ENCODE results near the gene SRMS.

The SRMS gene

DNA sequence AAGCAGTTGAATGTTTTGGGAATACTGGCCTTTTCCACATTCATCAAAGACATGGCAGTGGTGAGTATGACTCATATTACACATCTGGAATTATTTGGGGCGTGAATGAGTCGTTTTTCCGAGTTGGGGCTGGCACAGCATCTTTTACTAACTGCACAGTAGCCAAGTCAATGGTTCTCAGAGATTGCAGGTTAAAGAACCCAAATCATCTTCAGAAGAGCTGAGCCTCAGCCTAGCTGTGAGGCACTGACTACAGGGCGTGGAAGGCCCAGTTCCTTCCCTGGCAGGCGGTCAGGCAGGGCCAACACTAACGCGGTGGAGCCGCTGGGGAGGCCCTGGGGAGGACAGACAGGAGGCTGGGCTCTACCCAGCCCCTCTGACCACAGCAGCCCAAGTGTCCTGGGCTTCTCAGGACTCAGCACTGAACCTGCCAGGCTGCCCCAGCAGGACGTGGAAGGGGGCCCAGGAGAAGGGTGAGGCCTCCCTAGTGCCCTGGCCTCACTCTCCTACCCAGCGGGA, 46.6 kb upstream of the SRMS start:
- Histone ChIP-seq H4K20me1 (ENCODE audit: insufficient read depth, low read length) (no peaks in the 10 kb centered on the region), H3K27ac (ENCODE audit: low read length) (no peak overlapping the region), H3K4me1 (ENCODE audit: low read length) (no peaks in the 10 kb centered on the region), H3K27me3 (ENCODE audit: low read depth, low read length) (no peaks in the 10 kb centered on the region), H3K4me3 (ENCODE audit: low read length) (no peak overlapping the region), H3K9me3 (ENCODE audit: insufficient read depth, low read length) (no peaks in the 10 kb centered on the region), H3K9ac (ENCODE audit: low read length) (no peak overlapping the region), H3K36me3 (replicated peaks; ENCODE audit: low read depth, low read length) (peaks cover 21% of the 10 kb centered on the region), H3K79me2 (ENCODE audit: low read length) (no peaks in the 10 kb centered on the region), H3K4me2 (ENCODE audit: low read length) (no peak overlapping the region), H2AFZ (ENCODE audit: low read depth, low read length) (no peak overlapping the region)
- TF ChIP-seq, protein P1, sequence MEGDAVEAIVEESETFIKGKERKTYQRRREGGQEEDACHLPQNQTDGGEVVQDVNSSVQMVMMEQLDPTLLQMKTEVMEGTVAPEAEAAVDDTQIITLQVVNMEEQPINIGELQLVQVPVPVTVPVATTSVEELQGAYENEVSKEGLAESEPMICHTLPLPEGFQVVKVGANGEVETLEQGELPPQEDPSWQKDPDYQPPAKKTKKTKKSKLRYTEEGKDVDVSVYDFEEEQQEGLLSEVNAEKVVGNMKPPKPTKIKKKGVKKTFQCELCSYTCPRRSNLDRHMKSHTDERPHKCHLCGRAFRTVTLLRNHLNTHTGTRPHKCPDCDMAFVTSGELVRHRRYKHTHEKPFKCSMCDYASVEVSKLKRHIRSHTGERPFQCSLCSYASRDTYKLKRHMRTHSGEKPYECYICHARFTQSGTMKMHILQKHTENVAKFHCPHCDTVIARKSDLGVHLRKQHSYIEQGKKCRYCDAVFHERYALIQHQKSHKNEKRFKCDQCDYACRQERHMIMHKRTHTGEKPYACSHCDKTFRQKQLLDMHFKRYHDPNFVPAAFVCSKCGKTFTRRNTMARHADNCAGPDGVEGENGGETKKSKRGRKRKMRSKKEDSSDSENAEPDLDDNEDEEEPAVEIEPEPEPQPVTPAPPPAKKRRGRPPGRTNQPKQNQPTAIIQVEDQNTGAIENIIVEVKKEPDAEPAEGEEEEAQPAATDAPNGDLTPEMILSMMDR (IDR thresholded peaks at IDR 0.05; ENCODE audit: low read depth, low read length) = no peak
- no peak for TF ChIP-seq EZH2phosphoT487 (IDR thresholded peaks at IDR 0.05; ENCODE audit: low read depth)

DNA sequence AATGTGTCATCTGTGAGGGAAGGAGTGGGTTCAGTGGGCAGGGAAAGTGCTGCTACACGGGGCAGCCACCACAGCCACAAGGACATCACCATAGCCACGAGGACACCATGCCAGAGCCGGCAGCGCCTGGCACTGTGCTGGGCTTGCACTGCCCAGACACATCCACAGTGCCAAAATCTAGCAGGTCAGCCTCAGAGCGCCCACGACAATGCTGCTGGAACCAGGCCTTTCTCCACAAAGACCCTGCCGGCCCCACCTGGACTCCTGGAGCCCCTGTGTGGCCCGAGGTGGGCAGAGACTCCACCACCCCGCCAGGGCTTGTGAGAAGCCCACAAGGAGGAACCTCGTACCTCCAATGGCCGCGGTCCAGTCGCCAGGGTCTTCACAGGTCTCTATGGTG, 45.1 kb upstream of the SRMS start:
- Histone ChIP-seq H4K20me1 (ENCODE audit: insufficient read depth, low read length) (no peaks in the 10 kb centered on the region), H3K79me2 (ENCODE audit: low read length) (no peaks in the 10 kb centered on the region), H3K9me3 (ENCODE audit: insufficient read depth, low read length) (no peaks in the 10 kb centered on the region), H3K27me3 (ENCODE audit: low read depth, low read length) (no peaks in the 10 kb centered on the region), H3K4me2 (ENCODE audit: low read length) (no peak overlapping the region), H3K4me3 (ENCODE audit: low read length) (no peak overlapping the region), H3K4me1 (ENCODE audit: low read length) (no peaks in the 10 kb centered on the region), H3K27ac (ENCODE audit: low read length) (no peak overlapping the region), H3K9ac (ENCODE audit: low read length) (no peak overlapping the region), H3K36me3 (replicated peaks; ENCODE audit: low read depth, low read length) (peaks cover 21% of the 10 kb centered on the region), H2AFZ (ENCODE audit: low read depth, low read length) (no peak overlapping the region)
- TF ChIP-seq, protein P1 (IDR thresholded peaks at IDR 0.05; ENCODE audit: low read depth, low read length) = no peak
- TF ChIP-seq EZH2phosphoT487 (IDR thresholded peaks at IDR 0.05; ENCODE audit: low read depth) = no peak

DNA sequence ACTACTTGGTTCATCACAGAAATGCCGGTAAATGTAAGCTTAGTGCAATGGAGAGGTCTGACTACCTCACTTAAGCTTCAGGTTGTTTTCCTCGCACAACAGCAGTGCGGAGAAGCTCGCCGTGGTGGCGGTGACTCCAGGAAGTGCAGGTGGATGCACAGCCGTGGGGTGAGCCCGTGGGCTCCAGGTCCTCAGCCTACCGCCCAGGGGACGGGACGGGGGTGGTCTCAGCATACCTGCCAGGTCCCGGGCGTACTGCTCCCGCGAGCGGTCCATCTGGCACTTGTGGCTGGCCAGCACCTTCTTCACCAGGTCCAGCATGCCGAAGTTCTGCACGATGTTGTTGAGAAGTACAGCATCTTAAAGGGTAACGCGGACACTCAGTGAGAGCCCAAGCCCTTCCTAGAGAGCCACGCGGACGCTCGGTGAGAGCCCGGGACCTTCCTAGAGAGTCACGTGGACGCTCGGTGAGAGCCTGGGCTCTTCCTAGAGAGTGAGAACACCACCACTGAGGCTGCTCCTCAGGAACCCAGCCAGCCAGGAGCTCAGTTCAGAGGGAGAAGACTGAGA, 44.3 kb upstream of the SRMS start:
- no peak overlapping the region for H2AFZ ChIP-seq (ENCODE audit: low read depth, low read length)
- TF ChIP-seq EZH2phosphoT487 (IDR thresholded peaks at IDR 0.05; ENCODE audit: low read depth) = no peak
- TF ChIP-seq, protein P1 (IDR thresholded peaks at IDR 0.05; ENCODE audit: low read depth, low read length) = no peak
- H3K4me3 ChIP-seq (ENCODE audit: low read length) = no peak overlapping the region
- H4K20me1 ChIP-seq (ENCODE audit: insufficient read depth, low read length) = no peaks in the 10 kb centered on the region
- H3K36me3 ChIP-seq (replicated peaks; ENCODE audit: low read depth, low read length) = peaks cover 22% of the 10 kb centered on the region
- no peak overlapping the region for H3K4me2 ChIP-seq (ENCODE audit: low read length)
- H3K27me3 ChIP-seq (ENCODE audit: low read depth, low read length) = no peaks in the 10 kb centered on the region
- H3K27ac ChIP-seq (ENCODE audit: low read length) = no peak overlapping the region
- H3K4me1 ChIP-seq (ENCODE audit: low read length) = no peaks in the 10 kb centered on the region
- no peaks in the 10 kb centered on the region for H3K79me2 ChIP-seq (ENCODE audit: low read length)
- H3K9ac ChIP-seq (ENCODE audit: low read length) = no peak overlapping the region
- no peaks in the 10 kb centered on the region for H3K9me3 ChIP-seq (ENCODE audit: insufficient read depth, low read length)

DNA sequence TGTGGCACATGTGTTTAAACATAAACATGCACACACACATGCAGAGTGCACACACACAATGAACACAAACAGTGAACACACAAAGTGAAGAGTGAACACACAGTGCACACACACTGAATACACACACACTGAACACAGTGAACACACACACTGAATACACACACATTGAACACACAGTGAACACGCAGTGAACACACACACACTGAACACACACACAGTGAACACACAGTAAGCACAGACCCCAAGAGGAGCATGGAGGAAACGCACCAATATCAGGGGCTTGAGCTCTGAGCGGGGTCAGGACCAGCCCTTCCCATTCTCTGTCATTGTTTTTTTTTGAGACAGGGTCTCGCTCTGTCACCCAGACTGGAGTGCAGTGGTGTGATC, 43.6 kb upstream of the SRMS start:
- Histone ChIP-seq H3K4me3 (ENCODE audit: low read length) (no peak overlapping the region), H3K79me2 (ENCODE audit: low read length) (no peaks in the 10 kb centered on the region), H3K4me1 (ENCODE audit: low read length) (no peaks in the 10 kb centered on the region), H3K27me3 (ENCODE audit: low read depth, low read length) (no peaks in the 10 kb centered on the region), H3K9ac (ENCODE audit: low read length) (no peak overlapping the region), H3K9me3 (ENCODE audit: insufficient read depth, low read length) (no peaks in the 10 kb centered on the region), H3K4me2 (ENCODE audit: low read length) (no peak overlapping the region), H3K36me3 (replicated peaks; ENCODE audit: low read depth, low read length) (peaks cover 22% of the 10 kb centered on the region), H3K27ac (ENCODE audit: low read length) (no peak overlapping the region), H2AFZ (ENCODE audit: low read depth, low read length) (no peak overlapping the region), H4K20me1 (ENCODE audit: insufficient read depth, low read length) (no peaks in the 10 kb centered on the region)
- no peak for TF ChIP-seq EZH2phosphoT487 (IDR thresholded peaks at IDR 0.05; ENCODE audit: low read depth)
- TF ChIP-seq, protein P1 (IDR thresholded peaks at IDR 0.05; ENCODE audit: low read depth, low read length) = no peak

Measured in OCI-LY3 (cell line).